Measurements from ENCODE around the gene GALNT10.

The GALNT10 gene

GRCh38 chr5:154435226-154435625 is 244.7 kb downstream of the GALNT10 start:
- Histone ChIP-seq H3K27ac (ENCODE audit: low read depth, low read length) (no peak overlapping the region), H3K27me3 (ENCODE audit: control insufficient read depth, low read length) (no peaks in the 10 kb centered on the region), H3K9me2 (replicated peaks; ENCODE audit: control insufficient read depth, low read length) (no peaks in the 10 kb centered on the region), H3F3A (ENCODE audit: control insufficient read depth, insufficient read depth) (no peaks in the 10 kb centered on the region), H3K4me3 (ENCODE audit: low read length) (no peak overlapping the region), H3K4me1 (ENCODE audit: control insufficient read depth, low read length) (no peaks in the 10 kb centered on the region), H3K79me2 (ENCODE audit: control insufficient read depth, low read length) (no peaks in the 10 kb centered on the region), H4K20me1 (ENCODE audit: control insufficient read depth, insufficient read depth, low read depth, low read length) (no peaks in the 10 kb centered on the region), H3K9me3 (ENCODE audit: control insufficient read depth, insufficient read depth, low read length) (no peaks in the 10 kb centered on the region), H3K36me3 (ENCODE audit: control insufficient read depth, low read length) (peaks cover 44% of the 10 kb centered on the region), H3K4me2 (ENCODE audit: low read length) (no peak overlapping the region)
- TF ChIP-seq, protein P1, sequence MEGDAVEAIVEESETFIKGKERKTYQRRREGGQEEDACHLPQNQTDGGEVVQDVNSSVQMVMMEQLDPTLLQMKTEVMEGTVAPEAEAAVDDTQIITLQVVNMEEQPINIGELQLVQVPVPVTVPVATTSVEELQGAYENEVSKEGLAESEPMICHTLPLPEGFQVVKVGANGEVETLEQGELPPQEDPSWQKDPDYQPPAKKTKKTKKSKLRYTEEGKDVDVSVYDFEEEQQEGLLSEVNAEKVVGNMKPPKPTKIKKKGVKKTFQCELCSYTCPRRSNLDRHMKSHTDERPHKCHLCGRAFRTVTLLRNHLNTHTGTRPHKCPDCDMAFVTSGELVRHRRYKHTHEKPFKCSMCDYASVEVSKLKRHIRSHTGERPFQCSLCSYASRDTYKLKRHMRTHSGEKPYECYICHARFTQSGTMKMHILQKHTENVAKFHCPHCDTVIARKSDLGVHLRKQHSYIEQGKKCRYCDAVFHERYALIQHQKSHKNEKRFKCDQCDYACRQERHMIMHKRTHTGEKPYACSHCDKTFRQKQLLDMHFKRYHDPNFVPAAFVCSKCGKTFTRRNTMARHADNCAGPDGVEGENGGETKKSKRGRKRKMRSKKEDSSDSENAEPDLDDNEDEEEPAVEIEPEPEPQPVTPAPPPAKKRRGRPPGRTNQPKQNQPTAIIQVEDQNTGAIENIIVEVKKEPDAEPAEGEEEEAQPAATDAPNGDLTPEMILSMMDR (IDR thresholded peaks at IDR 0.05; ENCODE audit: low read depth, low read length, poor library complexity, severe bottlenecking) = no peak
- no peak for TF ChIP-seq EZH2phosphoT487 (IDR thresholded peaks at IDR 0.05; ENCODE audit: borderline replicate concordance, low read length)

DNA sequence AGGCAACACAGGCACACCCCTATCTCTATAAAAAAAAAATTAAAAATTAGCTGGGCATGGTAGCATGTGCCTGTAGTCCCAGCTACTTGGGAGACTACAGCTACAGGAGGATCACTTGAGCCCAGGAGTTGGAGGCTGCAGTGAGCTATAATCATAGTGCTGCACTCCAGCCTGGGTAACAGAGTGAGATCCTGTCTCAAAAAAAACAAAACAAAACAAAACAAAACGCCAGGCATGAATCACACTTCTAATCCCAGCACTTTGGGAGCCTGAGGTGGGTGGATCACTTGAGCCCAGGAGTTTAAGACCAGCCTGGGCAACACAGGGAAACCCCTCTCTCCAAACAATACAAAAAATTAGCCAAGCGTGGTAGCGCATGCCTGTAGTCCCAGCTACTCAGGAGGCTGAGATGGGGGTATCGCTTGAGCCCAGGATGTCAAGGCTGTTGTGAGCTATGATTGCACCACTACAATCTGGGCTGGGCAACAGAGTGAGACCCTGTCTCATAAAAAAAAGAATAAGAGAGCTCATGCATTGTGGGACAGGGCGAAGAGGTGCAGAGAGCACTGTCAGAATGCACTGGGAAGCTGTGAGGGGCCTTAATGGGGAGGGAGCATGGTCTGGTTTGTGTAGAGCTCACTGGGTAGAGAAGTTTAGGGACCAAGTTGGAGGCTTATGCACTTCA is 246.9 kb downstream of the GALNT10 start:
- no peaks in the 10 kb centered on the region for H3K9me2 ChIP-seq (replicated peaks; ENCODE audit: control insufficient read depth, low read length)
- H3K9me3 ChIP-seq (ENCODE audit: control insufficient read depth, insufficient read depth, low read length) = no peaks in the 10 kb centered on the region
- H3K27ac ChIP-seq (ENCODE audit: low read depth, low read length) = no peak overlapping the region
- TF ChIP-seq EZH2phosphoT487 (IDR thresholded peaks at IDR 0.05; ENCODE audit: borderline replicate concordance, low read length) = no peak
- TF ChIP-seq, protein P1 (IDR thresholded peaks at IDR 0.05; ENCODE audit: low read depth, low read length, poor library complexity, severe bottlenecking) = no peak
- no peaks in the 10 kb centered on the region for H3K79me2 ChIP-seq (ENCODE audit: control insufficient read depth, low read length)
- H3K36me3 ChIP-seq (ENCODE audit: control insufficient read depth, low read length) = peaks cover 64% of the 10 kb centered on the region
- H4K20me1 ChIP-seq (ENCODE audit: control insufficient read depth, insufficient read depth, low read depth, low read length) = no peaks in the 10 kb centered on the region
- no peaks in the 10 kb centered on the region for H3F3A ChIP-seq (ENCODE audit: control insufficient read depth, insufficient read depth)
- H3K27me3 ChIP-seq (ENCODE audit: control insufficient read depth, low read length) = no peaks in the 10 kb centered on the region
- H3K4me1 ChIP-seq (ENCODE audit: control insufficient read depth, low read length) = no peaks in the 10 kb centered on the region
- H3K4me3 ChIP-seq (ENCODE audit: low read length) = no peak overlapping the region
- H3K4me2 ChIP-seq (ENCODE audit: low read length) = no peak overlapping the region

DNA sequence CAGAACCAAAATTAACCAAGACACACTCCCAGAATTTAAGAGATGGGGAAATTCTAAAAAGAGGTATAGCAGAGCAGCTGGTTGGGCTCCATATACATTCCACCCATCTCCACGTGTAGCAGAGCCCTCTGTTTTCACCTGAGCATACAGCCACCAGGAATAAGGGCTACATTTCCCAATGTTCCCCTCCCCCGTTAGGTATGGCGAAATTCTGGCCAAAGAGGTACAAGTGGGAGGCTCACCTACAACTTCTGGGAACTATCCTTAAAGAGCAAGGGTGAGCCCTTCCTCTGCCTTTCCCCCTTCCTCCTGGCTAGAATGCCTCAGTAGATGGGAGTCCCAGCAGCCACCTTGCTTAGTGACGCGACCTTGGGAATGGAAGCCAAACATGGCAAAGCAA is 250.0 kb downstream of the GALNT10 start:
- no peak for TF ChIP-seq EZH2phosphoT487 (IDR thresholded peaks at IDR 0.05; ENCODE audit: borderline replicate concordance, low read length)
- TF ChIP-seq, protein P1 (IDR thresholded peaks at IDR 0.05; ENCODE audit: low read depth, low read length, poor library complexity, severe bottlenecking) = no peak
- H3K36me3 ChIP-seq (ENCODE audit: control insufficient read depth, low read length) = peaks cover 70% of the 10 kb centered on the region

More for the DNA sequence above, 250.0 kb downstream of the GALNT10 start:
- H3K27me3 ChIP-seq (ENCODE audit: control insufficient read depth, low read length) = no peaks in the 10 kb centered on the region
- peaks cover 11% of the 10 kb centered on the region; the same call in 1 of the 2 replicates for H3K4me1 ChIP-seq (ENCODE audit: control insufficient read depth, low read length)
- H4K20me1 ChIP-seq (ENCODE audit: control insufficient read depth, insufficient read depth, low read depth, low read length) = no peaks in the 10 kb centered on the region
- H3K9me3 ChIP-seq (ENCODE audit: control insufficient read depth, insufficient read depth, low read length) = no peaks in the 10 kb centered on the region
- no peak overlapping the region for H3K4me3 ChIP-seq (ENCODE audit: low read length)
- H3K4me2 ChIP-seq (ENCODE audit: low read length) = no peak overlapping the region
- no peak overlapping the region for H3K27ac ChIP-seq (ENCODE audit: low read depth, low read length)
- H3K79me2 ChIP-seq (ENCODE audit: control insufficient read depth, low read length) = peaks cover 20% of the 10 kb centered on the region
- no peaks in the 10 kb centered on the region for H3F3A ChIP-seq (ENCODE audit: control insufficient read depth, insufficient read depth)
- no peaks in the 10 kb centered on the region for H3K9me2 ChIP-seq (replicated peaks; ENCODE audit: control insufficient read depth, low read length)
